Activated CD4-positive, CD25-positive, alpha-beta regulatory T cell treated with anti-CD3 and anti-CD28 coated beads, Interleukin-2, amount 50 U/mL, for 72 hours (primary cell): ENCODE results near the gene ARHGAP4.

Source experiments
- DNase-seq: peaks from one replicate; pipeline ENCODE4 v3.0.0; 2021

The ARHGAP4 gene

GRCh38 chrX:153924149-153924861, 1.8 kb downstream of the ARHGAP4 start:
- no peak for DNase-seq

GRCh38 chrX:153922932-153923857, 2.9 kb downstream of the ARHGAP4 start:
- no peak for DNase-seq

DNA sequence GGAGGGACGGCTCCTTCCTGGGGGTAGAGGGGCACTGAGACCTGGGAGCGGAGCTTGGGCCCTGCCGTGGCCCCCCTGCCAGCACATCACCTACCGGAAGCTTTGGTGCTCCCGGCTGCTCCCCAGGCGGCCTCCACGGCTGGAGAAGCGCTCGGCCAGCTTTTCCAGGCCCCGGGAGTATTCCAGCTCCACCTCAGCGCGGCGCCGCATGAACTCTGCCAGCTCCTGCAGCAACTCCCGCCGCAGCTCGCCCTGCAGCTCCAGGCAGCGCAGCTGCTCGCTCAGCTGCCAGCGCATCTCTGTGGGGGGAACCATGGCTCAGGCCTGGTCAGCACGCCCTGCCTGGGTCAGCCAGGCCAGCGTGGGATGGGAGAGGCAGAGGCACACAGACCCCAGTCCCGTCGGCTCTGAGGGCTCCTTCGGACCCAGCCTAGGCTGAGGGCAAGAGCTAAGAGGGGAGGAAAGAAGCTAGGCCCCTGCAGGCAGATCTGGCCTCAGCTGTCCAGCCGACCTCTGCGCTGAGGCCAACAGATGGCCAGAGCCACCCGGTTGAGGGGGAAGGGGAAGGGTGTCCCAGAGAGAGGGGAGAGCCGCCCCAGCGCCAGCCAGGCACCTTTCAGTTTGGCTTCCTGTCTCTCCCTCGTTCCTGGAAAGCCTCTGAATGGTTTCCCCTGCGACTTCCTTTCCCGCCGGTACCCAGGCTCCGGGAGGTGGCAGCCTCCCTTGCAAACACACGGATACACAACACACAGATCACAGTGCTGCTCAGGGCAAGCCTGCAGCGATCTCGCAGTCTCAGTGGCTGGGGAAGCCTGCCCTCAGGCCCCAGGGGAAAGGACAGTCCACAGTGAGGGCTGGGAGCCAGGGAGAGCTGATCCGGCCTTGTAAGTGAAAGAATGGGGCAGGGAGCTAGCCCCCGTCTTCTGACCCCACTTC, 4.3 kb downstream of the ARHGAP4 start:
- DNase-seq: no peak

- no peak for DNase-seq
These were observed 5.0 kb downstream of the ARHGAP4 start for GRCh38 chrX:153921070-153921469.

- DNase-seq: no peak
These were observed 5.5 kb downstream of the ARHGAP4 start for GRCh38 chrX:153920546-153920945.

GRCh38 chrX:153919281-153919680, 6.8 kb downstream of the ARHGAP4 start:
- no peak for DNase-seq

- no peak for DNase-seq
These were observed 8.2 kb downstream of the ARHGAP4 start for GRCh38 chrX:153917869-153918268.

DNA sequence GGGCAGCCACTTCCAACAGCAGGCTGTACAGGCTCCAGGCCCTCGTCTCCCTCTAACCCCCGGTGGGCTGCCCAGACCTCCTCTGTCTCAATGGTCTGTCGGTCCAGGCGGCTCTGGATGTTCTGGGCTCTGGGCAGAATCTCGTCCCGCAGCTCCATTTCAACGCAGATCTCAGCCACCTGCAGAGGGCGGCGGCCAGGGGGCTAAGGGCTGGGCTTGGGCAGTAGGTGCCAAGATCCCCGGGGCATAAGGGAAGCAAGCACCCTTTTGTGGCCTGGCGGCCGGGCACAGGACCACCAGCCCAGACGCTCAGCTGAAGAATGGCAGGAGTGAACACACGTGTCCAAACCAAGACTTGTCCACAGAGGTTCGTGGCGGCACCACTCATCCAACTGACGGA, 12.4 kb downstream of the ARHGAP4 start:
- no peak for DNase-seq

DNA sequence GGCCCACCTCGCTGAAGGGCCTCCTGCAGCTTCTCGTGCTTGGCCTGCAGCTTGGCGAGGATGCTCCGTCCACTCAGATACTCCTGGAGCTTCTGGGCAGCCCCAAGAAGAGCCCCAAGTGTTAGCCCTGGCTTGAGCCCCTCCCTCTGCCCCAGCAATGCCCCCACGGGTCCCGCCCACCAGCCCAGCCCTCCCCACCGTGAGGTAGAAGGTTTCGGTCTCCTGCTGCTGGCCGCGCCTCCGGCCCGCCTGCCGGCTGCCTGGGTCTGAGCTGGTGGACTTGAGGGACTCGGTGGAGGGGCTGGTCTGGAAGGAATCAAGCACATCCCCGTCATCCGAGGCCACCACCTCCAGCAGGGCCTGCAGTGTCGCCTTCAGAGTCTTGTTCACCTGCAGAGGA, 12.9 kb downstream of the ARHGAP4 start:
- no peak for DNase-seq

DNA sequence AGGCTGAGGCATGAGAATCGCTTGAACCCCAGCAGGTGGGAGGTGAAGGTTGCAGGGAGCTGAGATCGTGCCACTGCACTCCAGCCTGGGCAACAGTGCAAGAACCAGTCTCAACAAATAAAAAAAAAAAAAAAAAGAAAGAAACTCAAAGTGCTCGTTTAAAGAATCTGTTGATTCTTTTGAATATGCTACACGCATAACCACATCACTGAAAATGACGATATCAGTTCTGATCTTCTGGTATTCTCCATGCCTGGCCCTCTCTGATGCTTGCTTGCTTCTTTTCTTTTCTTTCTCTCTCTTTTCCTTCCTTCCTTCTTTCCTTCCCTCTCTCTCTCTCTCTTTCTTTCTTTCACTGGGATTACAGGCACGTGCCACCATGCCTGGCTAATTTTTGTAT, 14.3 kb downstream of the ARHGAP4 start:
- no peak for DNase-seq

DNA sequence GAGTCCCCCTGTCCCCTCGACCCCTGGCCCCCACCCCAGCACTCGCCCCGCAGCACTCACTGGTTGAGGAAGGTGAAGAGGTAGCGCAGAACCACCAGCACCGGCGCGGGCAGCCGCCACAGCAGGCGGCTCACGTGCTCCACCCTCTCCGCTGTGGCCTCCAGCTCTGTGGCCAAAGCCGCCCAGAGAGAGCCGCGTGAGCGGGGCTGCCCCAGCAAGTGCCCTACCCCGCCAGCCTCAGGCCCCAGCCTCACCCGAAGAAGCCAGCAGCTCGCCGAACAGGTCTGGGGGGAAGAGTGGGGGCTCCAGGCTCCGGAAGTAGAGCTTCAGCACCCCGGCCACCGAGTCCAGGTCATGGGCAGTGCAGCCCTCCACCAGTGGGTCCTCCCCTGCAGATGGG, 15.6 kb downstream of the ARHGAP4 start:
- no peak for DNase-seq

DNA sequence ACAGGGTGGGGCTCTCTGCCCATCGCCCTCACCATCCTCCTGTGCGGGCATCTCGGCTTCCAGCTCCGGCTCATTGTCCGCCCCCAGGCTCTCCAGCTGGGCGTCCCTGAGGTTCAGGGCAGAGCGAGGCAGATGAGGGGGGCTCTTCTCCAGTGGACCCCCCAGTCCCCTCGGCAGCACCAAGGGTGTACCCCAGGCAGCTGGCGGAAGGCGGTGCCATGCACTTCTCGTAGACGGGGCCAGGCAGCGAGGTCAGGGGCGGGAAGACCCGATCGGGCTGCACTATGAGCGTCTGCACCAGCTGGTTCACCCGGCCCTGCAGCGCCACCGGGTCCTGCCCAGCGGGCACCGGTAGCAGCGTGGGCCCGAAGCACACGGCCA, 16.1 kb downstream of the ARHGAP4 start:
- DNase-seq: no peak

DNA sequence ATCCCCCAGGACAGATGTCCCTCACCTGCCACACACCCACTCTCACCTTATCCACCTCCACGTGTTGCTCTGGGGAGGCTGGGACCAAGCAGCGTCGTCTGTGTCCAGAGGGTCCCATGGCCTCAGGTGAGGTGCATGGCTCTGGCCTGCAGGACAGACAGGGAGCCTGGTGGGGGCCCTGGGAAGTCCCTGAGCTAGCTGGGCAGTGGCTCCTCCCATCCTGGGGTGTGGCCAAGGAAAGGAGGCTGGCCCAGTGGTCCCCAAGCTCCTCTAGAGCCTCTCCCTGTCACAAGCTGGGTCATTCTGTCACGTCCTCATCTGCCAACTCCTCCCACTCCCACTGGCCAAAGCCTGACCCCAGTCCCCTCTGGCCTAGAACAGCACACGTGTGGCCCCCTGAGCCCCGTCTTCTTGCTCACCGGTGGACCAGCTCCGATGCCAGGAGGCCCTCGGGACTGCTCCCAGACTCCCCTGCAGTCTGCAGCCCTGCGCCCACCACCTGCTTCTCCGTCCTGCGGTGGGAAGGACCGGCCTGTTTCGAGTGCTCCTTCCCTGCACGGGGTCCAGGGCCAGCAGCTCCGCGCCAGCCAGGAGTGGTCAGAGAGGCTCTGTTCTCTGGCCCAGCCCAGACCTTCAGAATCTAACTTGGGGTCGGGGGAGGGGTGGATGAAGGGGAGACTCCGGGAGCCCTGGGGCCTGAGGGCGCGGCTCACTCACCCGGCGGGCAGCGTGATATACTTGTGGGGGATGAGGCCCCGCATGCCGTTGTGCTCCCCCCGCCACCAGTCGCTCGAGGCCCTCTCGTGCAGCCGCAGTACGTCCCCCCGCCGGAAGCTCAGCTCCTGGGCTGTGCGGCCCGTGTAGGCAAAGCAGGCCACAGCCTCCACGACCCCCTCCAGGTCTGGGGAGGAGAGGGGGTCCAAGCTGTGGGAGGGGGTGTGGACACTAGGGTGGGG, 16.8 kb downstream of the ARHGAP4 start:
- no peak for DNase-seq

DNA sequence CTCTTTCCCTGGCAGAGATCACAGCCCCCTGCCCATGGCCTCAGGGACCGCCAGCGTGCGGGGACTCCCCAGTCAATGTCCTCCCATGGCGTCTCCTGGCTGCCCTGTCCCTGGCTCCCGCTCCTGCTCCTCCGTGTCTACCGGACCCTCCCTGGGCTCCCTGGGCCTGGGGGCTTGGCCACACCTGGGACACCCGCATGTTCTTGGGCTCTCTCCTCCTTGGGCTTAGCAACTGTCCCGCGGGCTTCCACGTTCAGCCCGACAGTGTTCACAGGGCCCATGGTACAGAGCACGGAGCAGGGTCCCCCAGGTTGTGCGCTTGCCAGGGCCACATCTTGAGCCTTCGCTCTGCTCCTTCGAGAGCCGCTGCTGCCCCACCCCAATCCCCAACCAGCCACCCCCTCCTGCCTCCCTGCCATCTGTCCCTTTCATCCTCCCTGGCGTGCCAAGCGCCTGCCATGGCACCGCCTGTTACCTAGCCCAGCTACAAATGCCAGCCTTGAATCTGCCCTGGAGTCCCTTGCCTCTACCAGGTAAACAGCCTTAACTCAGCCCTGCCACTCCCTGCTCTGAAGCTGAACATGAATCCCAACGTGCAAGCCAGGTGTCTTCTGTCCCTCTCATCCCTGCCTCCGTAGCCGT, 17.7 kb downstream of the ARHGAP4 start:
- DNase-seq: no peak

DNA sequence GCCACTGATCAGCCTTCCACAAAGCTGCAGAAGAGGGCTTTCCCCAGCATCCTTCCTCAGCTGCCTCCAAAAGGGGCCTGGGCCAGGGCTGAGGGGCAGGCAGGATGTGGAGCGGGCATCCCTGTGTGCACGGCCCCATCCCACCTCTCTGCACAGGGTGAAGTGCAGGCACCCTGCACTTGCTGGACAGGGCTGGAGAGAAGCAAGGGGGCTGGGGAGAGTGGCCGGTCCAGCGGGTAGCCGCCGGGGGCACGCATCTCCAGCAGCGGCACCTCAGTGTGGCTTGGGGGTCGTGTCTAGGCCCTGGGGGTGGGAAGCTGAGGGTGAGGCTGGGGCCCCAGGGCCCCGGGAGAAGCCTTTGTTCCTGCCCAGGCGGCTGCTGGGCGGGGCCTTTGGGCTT, 18.6 kb downstream of the ARHGAP4 start:
- DNase-seq: no peak

GRCh38 chrX:153906126-153906917, 19.7 kb downstream of the ARHGAP4 start:
- no peak for DNase-seq

DNA sequence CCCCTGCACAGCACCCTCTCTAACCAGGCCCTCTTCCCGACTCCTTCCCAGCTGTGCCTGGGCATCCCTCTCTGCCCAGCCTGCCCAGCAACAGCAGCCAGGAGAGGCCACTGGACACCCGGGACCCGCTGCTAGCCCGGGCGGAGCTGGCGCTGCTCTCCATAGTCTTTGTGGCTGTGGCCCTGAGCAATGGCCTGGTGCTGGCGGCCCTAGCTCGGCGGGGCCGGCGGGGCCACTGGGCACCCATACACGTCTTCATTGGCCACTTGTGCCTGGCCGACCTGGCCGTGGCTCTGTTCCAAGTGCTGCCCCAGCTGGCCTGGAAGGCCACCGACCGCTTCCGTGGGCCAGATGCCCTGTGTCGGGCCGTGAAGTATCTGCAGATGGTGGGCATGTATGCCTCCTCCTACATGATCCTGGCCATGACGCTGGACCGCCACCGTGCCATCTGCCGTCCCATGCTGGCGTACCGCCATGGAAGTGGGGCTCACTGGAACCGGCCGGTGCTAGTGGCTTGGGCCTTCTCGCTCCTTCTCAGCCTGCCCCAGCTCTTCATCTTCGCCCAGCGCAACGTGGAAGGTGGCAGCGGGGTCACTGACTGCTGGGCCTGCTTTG, 20.5 kb downstream of the ARHGAP4 start:
- DNase-seq: no peak

DNA sequence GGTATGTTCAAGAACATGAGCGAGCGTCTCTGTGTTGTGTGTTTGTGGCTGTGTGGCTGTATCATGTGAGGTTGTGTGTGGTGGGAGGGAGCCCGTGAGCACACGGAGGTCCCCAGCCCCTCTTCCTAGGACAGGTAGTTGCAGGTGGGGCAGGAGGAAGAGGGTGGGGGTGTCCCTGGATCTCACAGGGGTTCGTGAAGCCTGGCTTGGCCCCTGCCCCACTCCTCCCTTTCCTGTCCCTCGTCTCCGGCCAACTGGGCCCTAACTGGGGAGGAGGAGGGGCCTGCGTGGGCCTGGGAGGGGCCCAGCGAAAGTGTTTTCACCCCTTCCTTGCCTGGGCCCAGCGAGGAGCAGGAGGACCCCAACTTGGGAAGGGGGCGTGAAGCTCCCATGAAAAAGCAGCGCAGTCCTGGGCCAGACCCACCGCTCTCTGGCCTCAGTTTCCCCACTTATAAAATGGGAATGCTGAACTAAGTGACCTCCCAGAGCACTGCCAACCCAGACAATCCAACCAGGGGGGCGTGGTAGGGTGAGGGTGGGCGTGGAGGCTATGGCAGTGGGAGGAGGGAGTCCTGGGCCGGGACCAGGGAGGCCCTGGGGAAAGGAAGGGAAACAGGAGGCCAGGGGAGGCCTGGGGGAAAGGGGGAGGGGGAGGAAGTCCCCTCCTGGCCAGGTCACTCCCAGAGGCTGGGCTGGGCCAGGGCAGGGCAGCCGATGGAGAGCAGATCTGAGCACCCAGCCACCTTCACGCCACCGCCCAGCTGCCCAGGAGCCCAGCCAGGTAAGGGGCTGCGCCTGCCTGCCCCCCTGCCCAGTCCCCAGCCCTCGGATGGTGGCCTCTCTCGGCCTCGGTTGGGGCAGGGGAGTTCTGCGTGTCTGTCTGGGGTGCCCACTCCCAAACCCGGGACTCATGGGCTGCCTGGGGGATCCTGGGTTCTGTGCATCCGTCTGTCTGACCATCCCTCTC, 21.8 kb downstream of the ARHGAP4 start, which contains the start of gene AVPR2:
TSS of gene AVPR2 (plus strand) at position 683 of the 967 bp plus-strand sequence. CDS start 473 bp downstream, outside the sequence.
- DNase-seq: no peak
